ENCODE results near the gene ARMH2.
"Not testable (repeated sequence)": the region's sequence is repeated elsewhere in the genome, so short reads cannot be mapped to it uniquely, and the experiment has no call there.

The ARMH2 gene

GRCh38 chr6:24761851-24762250 lies 36.9 kb downstream of the ARMH2 start:
- DNase-seq: no peak

GRCh38 chr6:24761193-24761835 lies 37.4 kb downstream of the ARMH2 start:
- no peak for DNase-seq

- DNase-seq: no peak
Measured at GRCh38 chr6:24760210-24760609, 38.5 kb downstream of the ARMH2 start.

GRCh38 chr6:24759718-24760117 lies 39.0 kb downstream of the ARMH2 start:
- no peak for DNase-seq

- peak; percentile 36 to 73 (median 58) for DNase-seq
Measured at GRCh38 chr6:24757611-24758010, 41.1 kb downstream of the ARMH2 start.

GRCh38 chr6:24755279-24755678 lies 43.4 kb downstream of the ARMH2 start:
- DNase-seq: no peak

GRCh38 chr6:24754378-24754777 lies 44.3 kb downstream of the ARMH2 start:
- DNase-seq: not testable (repeated sequence)

GRCh38 chr6:24753545-24753944 lies 45.2 kb downstream of the ARMH2 start:
- no peak for DNase-seq

GRCh38 chr6:24752917-24753492 lies 45.7 kb downstream of the ARMH2 start:
- DNase-seq: no peak

- DNase-seq: no peak
Measured at GRCh38 chr6:24752503-24752902, 46.2 kb downstream of the ARMH2 start.

- peak in 1 of 4 experiments; percentile 22 for DNase-seq
Measured at GRCh38 chr6:24750878-24751277, 47.8 kb downstream of the ARMH2 start.

GRCh38 chr6:24749297-24749696 lies 49.4 kb downstream of the ARMH2 start:
- DNase-seq: peak in 3 of 4 experiments; percentile 16 to 82 (median 78)
